SU-DHL-6 (cell line): ENCODE data around the gene KISS1R.

Experiments
- EZH2phosphoT487 ChIP-seq: fragments of 200-600 bp; sonication (generic), shearing (Covaris generic); conservative IDR thresholded peaks from 2 replicates; pipeline ENCODE4 v1.6.1; 2018; ENCODE audit warnings: mild to moderate bottlenecking, antibody characterized with exemption, low read length, moderate library complexity, mixed read lengths
- TF ChIP-seq, protein P1 (sequence below): fragments of 200-600 bp; sonication (generic); IDR thresholded peaks from one replicate; pipeline ENCODE4 v1.5.1; 2017; ENCODE audit warnings: antibody characterized with exemption, mild to moderate bottlenecking, low read length, moderate library complexity; ENCODE audit not compliant: insufficient read depth, poor library complexity, severe bottlenecking

DNA sequence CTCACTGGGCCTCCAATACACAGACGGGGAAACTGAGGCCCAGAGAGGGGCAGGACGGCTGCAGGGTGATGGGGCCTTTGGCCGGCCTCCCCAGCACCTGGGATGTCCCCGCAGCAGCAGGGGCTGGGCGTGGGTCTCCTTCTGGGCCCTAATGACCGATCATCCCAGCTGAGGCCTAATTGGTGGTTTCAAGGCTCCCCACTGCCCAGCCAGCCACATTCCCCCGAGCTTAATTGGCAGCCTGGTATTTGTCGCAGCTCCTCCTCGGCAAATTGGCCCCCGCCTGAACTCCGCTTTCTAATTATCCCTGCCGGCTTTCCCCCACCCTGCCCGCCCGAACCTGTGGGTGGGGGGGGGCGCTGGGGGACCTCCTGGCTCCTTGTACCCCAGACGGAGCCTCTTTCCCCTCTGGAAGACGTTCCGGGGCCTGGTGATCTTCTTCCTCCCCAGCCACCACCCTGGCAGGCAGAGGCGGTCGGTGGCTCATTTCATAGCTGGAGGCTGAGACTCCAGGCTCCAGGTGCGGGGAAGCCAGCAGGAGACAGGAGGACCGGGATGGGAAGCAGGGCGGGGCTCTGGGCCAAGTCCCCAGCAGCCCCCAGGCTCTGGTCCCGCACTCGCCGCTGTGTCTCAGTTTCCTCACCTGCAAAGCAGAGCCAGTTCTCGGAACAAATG, 39.8 kb downstream of the KISS1R start:
- TF ChIP-seq, protein P1, sequence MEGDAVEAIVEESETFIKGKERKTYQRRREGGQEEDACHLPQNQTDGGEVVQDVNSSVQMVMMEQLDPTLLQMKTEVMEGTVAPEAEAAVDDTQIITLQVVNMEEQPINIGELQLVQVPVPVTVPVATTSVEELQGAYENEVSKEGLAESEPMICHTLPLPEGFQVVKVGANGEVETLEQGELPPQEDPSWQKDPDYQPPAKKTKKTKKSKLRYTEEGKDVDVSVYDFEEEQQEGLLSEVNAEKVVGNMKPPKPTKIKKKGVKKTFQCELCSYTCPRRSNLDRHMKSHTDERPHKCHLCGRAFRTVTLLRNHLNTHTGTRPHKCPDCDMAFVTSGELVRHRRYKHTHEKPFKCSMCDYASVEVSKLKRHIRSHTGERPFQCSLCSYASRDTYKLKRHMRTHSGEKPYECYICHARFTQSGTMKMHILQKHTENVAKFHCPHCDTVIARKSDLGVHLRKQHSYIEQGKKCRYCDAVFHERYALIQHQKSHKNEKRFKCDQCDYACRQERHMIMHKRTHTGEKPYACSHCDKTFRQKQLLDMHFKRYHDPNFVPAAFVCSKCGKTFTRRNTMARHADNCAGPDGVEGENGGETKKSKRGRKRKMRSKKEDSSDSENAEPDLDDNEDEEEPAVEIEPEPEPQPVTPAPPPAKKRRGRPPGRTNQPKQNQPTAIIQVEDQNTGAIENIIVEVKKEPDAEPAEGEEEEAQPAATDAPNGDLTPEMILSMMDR = no peak
- TF ChIP-seq EZH2phosphoT487 = no peak
